HepG2 (cell line): Measurements from ENCODE around the gene RACGAP1. TPM values are rescaled to one million over a fixed set of nuclear protein-coding genes. Genes with fewer than 3 reads are reported as not detected.

ENCODE experiments used
- CTCF ChIP-seq: sonication (generic); formaldehyde crosslinking; IDR thresholded peaks from 2 replicates; pipeline ENCODE4 v1.5.0; 2020; ENCODE audit warnings: mild to moderate bottlenecking, missing genetic modification reagents, moderate library complexity
- HMG20B ChIP-seq: conservative IDR thresholded peaks from 2 replicates; pipeline ENCODE4 v1.6.1; 2016; ENCODE audit warnings: missing genetic modification reagents, missing compliant biosample characterization
- NKX3-1 ChIP-seq: sonication (generic); formaldehyde crosslinking; IDR thresholded peaks from 2 replicates; pipeline ENCODE4 v1.5.0; 2020; ENCODE audit warnings: missing genetic modification reagents
- PHF20 ChIP-seq: sonication (generic); formaldehyde crosslinking; IDR thresholded peaks from 2 replicates; pipeline ENCODE4 v1.5.0; 2020; ENCODE audit warnings: mild to moderate bottlenecking, missing genetic modification reagents
- SIX4 ChIP-seq: sonication (generic); formaldehyde crosslinking; IDR thresholded peaks from 2 replicates; pipeline ENCODE4 v1.4.0; 2020; ENCODE audit warnings: missing genetic modification reagents
- TOPORS ChIP-seq: sonication (generic); formaldehyde crosslinking; IDR thresholded peaks from 2 replicates; pipeline ENCODE4 v1.8.0; 2023; ENCODE audit warnings: mild to moderate bottlenecking, missing genetic modification reagents
- XBP1 ChIP-seq: sonication (generic); formaldehyde crosslinking; IDR thresholded peaks from 2 replicates; pipeline ENCODE4 v1.5.0; 2020; ENCODE audit warnings: missing genetic modification reagents
- ZNF563 ChIP-seq: sonication (generic); formaldehyde crosslinking; IDR thresholded peaks from 2 replicates; pipeline ENCODE4 v1.8.0; 2022; ENCODE audit warnings: mild to moderate bottlenecking, moderate library complexity, missing genetic modification reagents
- ZNF589 ChIP-seq: sonication (generic); formaldehyde crosslinking; conservative IDR thresholded peaks from 2 replicates; pipeline ENCODE4 v1.8.0; 2022; ENCODE audit warnings: mild to moderate bottlenecking, moderate library complexity, missing genetic modification reagents
- ZNF646 ChIP-seq: sonication (generic); formaldehyde crosslinking; IDR thresholded peaks from 2 replicates; pipeline ENCODE4 v1.9.0; 2021; ENCODE audit warnings: mild to moderate bottlenecking, missing genetic modification reagents
- ZNF687 ChIP-seq: sonication (generic); formaldehyde crosslinking; IDR thresholded peaks from 2 replicates; pipeline ENCODE4 v1.5.1; 2020; ENCODE audit warnings: mild to moderate bottlenecking, missing genetic modification reagents, moderate library complexity
- polyA plus RNA-seq, 8 experiments: library from polyadenylated mRNA; depleted of rRNA in 3 of 8; stranded (reverse) in 7 of 8; unstranded in 1 of 8; fragments of >200 nt; fragmentation: Illumina TruSeq in 4 of 8; extraction: Trizol in 4 of 8; gene quantifications; 2 replicates each; pipeline versions ENCODE4 v1.2.1 to v1.2.3, GENCODE V29; 2011 to 2016; ENCODE audit warnings: low read depth in 4 of 8, missing spikeins in 1 of 8, mixed read lengths in 1 of 8; ENCODE audit not compliant: insufficient read depth in 1 of 8
- total RNA-seq, 5 experiments: library from RNA; depleted of rRNA; stranded (reverse); fragments of >200 nt; fragmentation: Illumina TruSeq; extraction: Trizol; gene quantifications; 2 replicates each; pipeline ENCODE4 v1.2.3, GENCODE V29; 2016; ENCODE audit warnings: low read depth in 1 of 5
- TF ChIP-seq, protein P1 (sequence below): sonication (generic); formaldehyde crosslinking; IDR thresholded peaks from 2 replicates; pipeline ENCODE4 v1.4.0; 2020; ENCODE audit warnings: missing genetic modification reagents

RACGAP1 gene
- total and polyA plus RNA-seq, 2 of the 13 experiments (the other 11 are each of a cell fraction or from before 2014, with no cell fraction given), result 16.7 to 57.9 TPM

DNA sequence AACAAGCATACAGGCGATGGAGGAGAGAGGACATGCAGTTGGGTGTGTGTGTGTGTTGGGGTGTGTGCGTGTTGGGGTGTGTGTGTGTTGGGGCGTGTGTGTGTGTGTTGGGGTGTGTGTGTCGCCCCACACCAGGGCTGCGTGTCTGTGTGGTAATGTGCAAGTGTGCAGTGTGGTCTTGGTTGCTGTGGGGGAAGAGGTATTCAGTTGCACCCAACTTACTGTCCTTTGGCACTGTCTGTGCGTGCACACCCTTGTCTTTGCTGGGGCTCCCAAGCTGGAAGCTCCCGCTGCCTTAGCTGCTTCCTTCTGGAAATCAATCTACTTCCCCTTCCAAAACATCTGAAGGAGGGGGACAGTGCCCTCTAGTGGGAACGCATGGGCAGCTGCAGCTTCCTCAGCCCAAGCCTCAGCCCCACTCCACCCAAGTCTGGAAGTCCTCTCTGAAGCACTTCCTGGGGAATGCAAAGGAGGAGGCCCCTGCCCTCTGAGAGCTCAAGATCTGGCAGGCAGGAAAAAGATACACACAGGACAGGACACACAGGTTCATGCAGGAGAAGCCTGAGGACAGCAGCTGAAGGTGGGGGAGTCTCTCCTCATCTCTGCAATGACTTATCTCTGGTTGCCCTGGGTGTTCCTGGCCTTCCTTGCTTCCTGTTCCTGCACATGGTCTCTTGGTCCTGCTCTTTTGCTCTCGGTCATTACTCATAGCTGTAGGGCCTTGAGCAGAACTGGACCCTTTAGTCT is 45.2 kb upstream of the RACGAP1 start (continued):
- TF ChIP-seq CTCF (CRISPR knock-in tag), result peak; percentile 94
- no peak for TF ChIP-seq ZNF589 (CRISPR knock-in tag)
- no peak for TF ChIP-seq XBP1 (CRISPR knock-in tag)
- no peak for TF ChIP-seq NKX3-1
- TF ChIP-seq ZNF687 (CRISPR knock-in tag), result peak; percentile 25; the same call in 1 of the 2 replicates
- TF ChIP-seq HMG20B, result no peak
- TF ChIP-seq ZNF563 (CRISPR knock-in tag), result no peak
- no peak for TF ChIP-seq SIX4 (CRISPR knock-in tag)
- no peak for TF ChIP-seq PHF20 (CRISPR knock-in tag)
- TF ChIP-seq, protein P1, sequence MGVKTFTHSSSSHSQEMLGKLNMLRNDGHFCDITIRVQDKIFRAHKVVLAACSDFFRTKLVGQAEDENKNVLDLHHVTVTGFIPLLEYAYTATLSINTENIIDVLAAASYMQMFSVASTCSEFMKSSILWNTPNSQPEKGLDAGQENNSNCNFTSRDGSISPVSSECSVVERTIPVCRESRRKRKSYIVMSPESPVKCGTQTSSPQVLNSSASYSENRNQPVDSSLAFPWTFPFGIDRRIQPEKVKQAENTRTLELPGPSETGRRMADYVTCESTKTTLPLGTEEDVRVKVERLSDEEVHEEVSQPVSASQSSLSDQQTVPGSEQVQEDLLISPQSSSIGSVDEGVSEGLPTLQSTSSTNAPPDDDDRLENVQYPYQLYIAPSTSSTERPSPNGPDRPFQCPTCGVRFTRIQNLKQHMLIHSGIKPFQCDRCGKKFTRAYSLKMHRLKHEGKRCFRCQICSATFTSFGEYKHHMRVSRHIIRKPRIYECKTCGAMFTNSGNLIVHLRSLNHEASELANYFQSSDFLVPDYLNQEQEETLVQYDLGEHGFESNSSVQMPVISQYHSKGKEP, result no peak
- TF ChIP-seq TOPORS, result no peak
- TF ChIP-seq ZNF646 (CRISPR knock-in tag), result 0 out of 2 replicates have a peak, but pooled peaks have one; percentile 39
